Forelimb muscle (tissue), 1 donor: Measurements from ENCODE around the gene PCNX3. TPM values are rescaled to one million over a fixed set of nuclear protein-coding genes. Genes with fewer than 3 reads are reported as not detected.

Experiments
- DNase-seq: peaks from one replicate; pipeline ENCODE4 v3.0.0-alpha.2; 2013; ENCODE audit warnings: low read depth
- polyA plus RNA-seq: library from polyadenylated mRNA; unstranded; fragments of 120-200 nt; gene quantifications from one replicate; pipeline ENCODE4 v1.2.1, GENCODE V29; 2013; ENCODE audit not compliant: insufficient read length

The PCNX3 gene
- polyA plus RNA-seq, 1 donor, result 18.0 TPM

DNA sequence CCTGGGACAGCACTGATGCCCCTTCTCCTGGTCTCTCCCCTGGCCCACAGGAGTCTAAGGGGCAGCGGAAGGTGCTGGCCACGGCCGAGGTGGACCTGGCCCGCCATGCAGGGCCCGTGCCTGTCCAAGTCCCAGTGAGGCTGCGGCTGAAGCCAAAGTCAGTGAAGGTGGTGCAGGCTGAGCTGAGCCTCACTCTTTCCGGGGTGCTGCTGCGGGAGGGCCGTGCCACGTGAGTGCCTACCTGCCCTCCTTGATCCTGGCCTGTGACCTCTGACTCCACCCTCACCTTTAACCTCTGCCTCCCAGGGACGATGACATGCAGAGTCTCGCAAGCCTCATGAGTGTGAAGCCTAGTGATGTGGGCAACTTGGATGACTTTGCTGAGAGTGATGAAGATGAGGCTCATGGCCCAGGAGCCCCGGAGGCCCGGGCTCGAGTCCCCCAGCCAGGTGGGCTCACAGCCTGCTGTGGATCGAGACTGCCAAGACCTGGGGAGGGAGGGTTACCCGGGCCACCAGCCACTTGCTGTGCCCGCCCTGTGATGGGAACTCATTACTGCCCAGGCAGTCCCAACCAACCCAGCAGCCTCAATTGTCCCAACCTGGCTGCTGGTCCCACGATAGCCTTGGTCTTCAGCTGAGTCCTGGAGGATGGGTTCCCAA lies 35.4 kb upstream of the PCNX3 start:
- no peak for DNase-seq

- DNase-seq, result no peak
Measured at GRCh38 chr11:65580756-65581155, 34.8 kb upstream of the PCNX3 start.

GRCh38 chr11:65581928-65582327 lies 33.6 kb upstream of the PCNX3 start:
- DNase-seq, result no peak

DNA sequence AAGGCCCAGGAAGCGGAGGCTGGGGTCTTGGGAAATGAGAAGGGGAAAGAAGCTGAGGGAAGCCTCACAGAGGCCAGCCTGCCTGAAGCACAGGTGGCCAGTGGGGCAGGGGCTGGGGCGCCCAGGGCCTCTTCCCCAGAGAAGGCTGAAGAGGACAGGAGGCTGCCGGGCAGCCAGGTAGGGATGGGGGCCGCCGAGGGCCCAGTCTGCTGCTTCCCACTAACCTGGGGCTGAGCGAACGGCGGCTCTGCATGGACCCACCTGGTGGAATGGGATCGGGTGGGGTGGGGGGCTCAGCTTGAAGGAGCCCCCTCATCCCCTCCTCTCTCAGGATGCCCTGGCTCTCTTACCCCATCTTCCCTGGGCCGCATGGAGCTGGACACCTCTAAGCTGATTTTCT lies 32.0 kb upstream of the PCNX3 start:
- no peak for DNase-seq

- no peak for DNase-seq
Measured at GRCh38 chr11:65584106-65584505, 31.5 kb upstream of the PCNX3 start.

DNA sequence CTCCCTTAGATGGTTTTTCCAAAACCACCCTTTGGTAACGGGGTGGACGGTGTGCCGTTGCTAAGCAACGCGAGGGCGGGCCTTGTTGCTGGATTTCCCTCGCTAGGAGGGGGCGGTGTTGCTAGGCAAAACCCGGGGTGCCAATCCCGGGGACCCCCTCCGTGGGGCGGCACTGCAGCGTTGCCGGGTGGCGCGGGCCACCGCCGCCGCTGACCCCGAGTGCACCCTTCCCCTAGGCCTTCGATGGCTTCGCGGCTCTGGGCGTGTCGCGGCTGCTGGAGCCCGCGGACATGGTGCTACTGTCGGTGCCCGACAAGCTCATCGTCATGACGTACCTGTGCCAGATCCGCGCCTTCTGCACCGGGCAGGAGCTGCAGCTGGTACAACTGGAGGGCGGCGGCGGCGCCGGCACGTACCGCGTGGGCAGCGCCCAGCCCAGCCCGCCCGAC lies 30.8 kb upstream of the PCNX3 start:
- DNase-seq, result no peak

DNA sequence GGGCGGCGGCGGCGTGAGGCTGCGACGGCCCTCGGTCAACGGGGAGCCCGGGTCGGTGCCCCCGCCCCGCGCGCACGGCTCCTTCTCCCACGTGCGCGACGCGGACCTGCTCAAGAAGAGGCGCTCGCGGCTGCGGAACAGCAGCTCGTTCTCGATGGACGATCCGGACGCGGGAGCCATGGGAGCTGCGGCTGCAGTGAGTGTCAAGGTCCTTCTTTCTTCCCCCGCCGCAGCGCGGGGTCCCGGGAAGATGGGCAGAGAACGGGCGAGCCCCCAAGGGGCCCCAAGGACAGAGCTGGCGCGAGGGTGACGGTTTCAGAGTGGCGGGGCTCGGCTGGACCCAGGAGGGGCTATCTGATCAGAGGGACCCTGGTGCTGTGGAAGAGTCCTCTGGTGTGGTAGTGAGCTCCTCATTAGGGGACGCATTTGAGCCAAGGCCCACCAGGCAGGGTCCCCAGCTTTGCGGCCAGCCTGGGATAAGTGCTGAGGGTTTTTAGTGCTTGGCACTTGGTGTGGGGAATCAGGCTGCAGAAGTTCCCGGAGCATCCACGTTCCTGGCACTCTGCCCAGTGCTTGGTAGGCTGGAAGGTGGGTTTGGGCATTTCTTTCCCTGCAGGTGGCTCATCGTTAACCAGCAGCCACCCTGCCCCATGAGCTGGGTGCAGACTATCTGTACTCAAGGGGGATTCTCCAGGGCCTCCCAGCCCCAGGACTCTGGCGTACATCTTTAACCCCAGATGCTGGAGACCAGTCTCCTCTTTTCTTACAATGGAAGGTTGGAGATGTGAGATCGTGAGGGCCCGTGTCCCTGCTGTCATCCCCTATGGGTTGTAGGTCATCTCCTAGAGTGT lies 30.0 kb upstream of the PCNX3 start:
- DNase-seq, result no peak

GRCh38 chr11:65586247-65586630 lies 29.3 kb upstream of the PCNX3 start:
- no peak for DNase-seq

DNA sequence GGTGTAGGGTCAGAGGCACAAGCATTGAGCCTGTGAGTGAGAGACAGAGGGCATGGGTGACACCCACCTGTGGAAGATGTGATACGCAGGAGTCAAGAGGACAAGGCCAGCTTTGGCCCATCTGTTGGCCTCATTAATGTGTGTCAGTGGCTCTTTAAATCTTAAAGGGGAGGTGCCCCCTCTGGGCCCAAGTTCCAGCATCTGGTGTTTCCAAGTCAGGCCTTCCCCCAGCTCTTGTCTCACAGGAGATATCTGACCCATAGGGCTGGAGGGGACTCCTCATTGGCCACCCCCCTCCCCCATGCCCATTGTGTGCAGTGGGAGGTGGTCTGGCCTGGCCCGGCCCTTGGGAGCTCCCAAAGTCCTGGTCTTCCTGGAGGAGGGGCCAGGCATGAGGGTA lies 28.9 kb upstream of the PCNX3 start:
- no peak for DNase-seq

DNA sequence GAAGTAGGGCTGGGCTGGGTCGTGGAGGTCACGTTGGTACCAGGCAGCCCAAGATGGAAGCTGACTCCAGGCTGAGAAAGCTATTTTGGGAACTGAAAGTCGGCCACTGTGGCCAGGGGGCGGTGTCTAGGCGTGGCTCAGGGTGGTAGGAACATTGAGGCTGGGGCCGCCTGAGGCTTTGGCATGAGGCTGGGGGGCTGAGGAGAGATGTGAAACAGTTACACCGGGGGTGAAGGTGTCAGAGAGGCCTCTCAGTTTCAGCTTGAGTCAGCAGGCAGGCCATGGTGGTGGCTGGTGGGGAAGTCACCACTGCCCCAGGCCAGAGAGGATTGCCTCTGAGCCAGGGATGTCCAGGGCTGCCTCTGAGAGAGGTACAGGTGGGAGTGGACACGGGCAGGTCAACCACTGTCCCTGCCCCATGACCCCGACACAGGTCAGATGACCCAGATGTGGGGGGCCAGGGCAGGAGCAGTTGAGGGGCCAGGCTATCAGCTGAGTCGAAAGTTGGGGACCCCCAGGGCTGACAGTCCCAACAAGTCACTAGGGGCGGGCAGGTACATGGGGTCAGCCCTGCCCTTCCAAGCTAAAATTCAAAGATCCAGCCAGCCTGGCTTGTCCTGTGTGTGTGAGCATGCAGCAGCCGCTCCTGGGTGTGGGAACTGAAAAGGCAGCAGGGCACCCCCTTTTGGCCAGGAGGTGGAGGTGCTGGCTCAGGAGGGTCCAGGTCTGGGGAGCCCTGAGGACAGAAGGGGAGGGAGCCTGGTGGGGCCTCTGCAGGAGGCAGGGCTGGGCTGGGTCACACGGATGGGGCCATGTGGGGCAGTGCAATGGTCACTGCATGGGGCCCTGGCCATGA lies 27.1 kb upstream of the PCNX3 start:
- no peak for DNase-seq

- DNase-seq, result no peak
Measured at GRCh38 chr11:65589444-65590239, 25.9 kb upstream of the PCNX3 start.

DNA sequence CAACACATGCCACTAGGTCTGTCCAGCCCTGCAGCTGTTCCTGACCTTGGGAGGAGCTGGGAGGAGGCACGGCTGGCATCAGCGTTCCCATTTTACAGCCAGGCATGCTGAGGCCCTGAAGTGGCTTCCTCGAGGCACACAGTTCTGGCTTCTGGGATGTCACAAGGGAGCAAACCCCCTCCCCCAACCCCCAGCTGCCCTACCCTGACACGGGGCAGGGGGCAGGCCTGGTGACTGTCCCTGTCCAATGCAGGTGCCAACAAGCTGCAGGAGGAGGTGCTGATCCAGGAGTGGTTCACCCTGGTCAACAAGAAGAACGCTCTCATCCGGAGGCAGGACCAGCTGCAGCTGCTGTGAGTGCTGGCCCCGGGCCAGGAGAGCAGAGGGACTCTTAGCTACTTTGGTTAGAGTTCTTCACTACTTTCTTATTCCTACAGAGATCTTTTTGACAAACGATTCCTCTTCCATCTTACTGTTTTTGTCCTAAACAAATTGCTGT lies 25.3 kb upstream of the PCNX3 start:
- no peak for DNase-seq

DNA sequence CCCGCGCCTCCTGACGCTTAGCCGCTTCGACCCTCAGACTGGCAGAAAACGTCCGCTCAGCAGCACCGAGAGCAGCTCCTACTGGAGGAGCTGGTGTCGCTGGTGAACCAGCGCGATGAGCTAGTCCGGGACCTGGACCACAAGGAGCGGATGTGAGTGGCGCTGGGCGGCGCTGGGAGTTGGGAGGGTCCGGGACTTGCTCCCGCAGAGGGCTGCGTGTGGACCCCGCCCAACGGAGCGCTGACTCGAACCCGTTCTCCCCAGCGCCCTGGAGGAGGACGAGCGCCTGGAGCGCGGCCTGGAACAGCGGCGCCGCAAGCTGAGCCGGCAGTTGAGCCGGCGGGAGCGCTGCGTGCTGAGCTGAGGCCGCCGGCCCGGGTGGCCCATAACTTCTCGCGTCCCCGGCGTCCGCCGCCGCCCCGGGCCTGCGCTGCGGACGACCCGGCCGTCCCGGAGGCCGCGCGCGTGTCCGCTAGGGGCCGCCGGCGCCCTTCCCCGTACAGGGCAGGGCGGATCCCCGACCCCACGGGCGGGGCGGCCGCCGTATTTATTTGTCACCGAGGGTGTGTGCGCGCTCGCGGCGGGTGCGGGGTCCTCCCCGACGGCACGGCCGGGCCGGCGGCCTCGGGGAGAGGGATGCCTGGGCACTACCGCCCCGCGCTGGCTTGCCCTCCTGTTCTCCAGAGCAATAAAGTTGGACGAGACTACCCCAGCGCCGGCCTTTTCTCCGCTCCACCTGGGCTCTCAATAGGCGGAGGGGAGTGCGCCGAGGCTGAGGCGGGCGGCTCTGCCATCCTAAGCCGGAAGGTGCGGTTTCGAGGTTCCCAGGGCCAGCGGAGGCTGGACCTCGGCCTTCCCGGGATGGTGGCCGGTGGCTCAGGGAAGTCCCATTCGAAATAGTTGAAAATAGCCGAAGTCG lies 23.4 kb upstream of the PCNX3 start:
- DNase-seq, result no peak

DNA sequence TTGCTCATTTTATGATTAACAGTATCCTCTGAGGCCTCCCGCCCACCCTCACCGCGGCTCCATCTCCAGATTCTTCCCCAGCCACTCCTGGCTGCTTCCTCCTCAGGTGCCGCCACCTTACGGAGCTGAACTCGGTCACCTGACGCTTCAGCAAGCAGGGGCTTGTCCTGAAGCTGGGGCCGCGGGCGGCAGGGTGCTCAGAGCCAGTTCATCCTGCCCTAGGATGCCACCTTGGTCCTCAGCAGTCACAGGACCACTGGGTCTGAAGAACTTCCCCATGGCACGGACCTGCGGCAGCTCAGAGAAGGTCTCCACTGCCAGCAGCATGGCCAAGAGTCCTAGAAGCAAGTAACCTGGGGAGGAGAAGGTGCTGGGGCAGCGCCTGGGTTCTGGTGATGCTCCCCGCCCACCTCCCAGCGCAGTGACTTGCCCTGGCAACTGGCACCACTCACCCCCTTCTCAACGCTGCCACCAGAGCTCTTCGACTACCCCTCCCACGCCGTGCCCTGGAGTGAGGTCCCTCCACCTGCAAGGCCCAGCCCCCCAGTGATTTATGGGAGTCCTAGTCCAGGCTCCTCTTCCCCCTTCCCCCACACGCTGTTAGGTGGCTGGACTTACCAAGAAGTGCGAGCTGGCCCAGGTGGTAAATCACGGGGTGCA lies 22.6 kb upstream of the PCNX3 start:
- no peak for DNase-seq

DNA sequence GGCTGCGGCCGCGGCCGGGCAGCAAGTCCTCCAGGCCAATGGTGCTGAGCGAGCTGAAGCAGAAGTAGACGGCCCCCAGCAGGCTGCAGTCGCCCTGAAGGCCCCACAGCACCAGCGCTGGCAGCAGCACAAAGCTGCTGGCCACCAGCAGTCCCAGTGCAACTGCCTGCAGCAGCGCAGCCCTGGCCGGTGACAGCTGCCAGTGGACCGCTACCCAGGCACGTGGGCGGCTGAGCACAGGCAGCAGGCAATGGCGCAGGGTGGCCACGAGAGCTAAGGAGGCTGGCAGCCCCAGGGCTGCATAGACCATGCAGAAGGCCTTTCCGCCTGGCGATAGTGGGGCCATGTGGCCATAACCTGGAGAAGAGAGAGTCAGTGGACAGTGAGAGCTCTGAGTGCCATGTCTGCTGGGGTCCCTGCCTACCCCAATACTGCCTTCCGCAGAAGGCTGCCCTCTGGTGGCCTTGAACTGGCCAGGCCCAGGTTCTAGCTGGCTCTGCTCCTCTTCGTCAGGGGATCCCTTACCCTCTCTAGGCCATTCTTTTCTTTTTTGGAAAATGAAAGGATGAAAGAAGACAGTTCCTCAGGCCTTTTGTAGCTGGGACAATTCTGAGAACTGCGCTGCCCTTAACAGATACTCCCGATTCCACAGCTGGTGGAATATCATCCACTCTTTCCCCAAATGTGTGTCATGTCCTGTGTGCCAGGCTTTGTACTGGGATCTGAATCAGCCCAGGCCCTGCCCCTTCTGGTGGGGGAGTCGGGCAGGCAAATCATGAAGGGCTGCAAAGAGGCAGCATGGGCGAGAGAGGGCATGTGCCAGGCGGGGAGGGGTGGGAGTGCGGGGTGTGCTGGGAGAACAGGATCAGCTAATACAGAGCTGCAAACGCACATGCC lies 21.8 kb upstream of the PCNX3 start:
- DNase-seq, result no peak

DNA sequence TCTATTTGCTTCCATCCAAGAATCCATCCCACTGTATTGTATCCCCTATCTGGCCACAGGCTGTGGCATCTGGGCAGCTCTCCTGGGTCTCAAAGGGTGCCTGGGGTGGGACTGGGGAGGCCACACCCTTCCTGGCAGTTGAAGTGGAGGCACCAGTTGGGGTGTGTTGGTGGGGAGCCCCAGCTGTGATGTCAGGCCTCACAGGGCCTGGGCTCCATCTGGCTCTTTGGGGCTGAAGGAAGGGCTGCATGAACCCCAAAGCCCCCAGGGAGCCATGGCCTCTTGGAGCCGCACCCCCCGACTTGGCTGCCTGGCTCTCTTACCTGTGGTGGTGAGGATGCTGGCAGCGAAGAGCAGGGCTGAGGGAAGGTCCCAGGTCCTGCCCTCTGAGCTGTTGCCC lies 20.4 kb upstream of the PCNX3 start:
- DNase-seq, result no peak

- DNase-seq, result no peak
Measured at GRCh38 chr11:65595543-65596281, 19.9 kb upstream of the PCNX3 start, which contains the start of gene KCNK7. TSS of gene KCNK7 (minus strand) at chr11:65595800. CDS start at chr11:65595772, 28 bp downstream.

- no peak for DNase-seq
Measured at GRCh38 chr11:65596520-65596919, 19.1 kb upstream of the PCNX3 start.
